ENCODE results near the gene RB1.

GRCh38 chr13:48400090-48400694 is 96.6 kb downstream of the RB1 start:
- TF ChIP-seq CTCF (IDR thresholded peaks at IDR 0.05): no peak
- no peak for TF ChIP-seq POLR2A (IDR thresholded peaks at IDR 0.05)

Measured in Peyer's patch (tissue), 4 donors.